ENCODE data around the gene TMEFF2.
"Not testable (repeated sequence)": the region's sequence is repeated elsewhere in the genome, so short reads cannot be mapped to it uniquely, and the experiment has no call there.

TMEFF2 gene

GRCh38 chr2:191936882-191937405 is 257.8 kb downstream of the TMEFF2 start:
- DNase-seq: no peak

GRCh38 chr2:191935247-191935646 is 259.5 kb downstream of the TMEFF2 start:
- DNase-seq: peak in 23 of 58 donors; percentile 6 to 75 (median 33)

DNA sequence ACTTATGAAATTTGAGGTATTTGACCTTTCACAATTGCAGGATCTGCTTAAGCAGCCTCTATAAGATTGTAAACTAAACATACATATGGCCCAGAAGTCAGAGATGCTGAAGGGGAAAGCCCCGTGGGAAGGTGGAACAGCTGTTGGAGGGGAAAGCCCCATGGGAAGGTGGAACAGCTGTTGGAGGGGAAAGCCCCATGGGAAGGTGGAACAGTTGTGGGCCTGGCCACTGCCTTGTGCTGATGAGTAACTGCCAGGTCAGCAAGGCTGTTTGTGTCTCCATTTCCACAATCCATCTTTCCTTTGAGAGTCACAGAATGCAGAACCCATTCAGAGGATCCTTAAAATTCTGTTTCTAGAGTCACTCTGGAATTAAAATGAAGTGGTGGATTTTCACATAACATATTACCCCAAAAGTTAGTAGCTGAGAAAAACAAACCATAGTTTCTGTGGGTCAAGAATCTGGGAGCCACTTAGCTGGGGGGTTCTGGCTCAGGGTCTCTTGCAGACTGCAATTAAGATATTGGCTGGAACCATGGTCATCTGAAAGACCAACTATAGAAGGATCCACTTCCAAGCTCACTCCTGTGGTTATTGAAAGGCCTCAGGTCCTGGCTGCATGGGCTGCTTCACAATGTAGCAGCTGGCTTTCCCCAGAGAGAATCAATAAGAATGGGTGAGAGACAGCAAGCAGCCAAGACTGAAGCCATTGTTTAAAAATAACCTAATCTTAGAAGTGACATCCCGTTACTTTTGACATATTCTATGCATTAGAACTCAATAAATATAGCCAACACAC is 261.2 kb downstream of the TMEFF2 start:
- no peak for DNase-seq

GRCh38 chr2:191932286-191932685 is 262.4 kb downstream of the TMEFF2 start:
- no peak for DNase-seq

DNA sequence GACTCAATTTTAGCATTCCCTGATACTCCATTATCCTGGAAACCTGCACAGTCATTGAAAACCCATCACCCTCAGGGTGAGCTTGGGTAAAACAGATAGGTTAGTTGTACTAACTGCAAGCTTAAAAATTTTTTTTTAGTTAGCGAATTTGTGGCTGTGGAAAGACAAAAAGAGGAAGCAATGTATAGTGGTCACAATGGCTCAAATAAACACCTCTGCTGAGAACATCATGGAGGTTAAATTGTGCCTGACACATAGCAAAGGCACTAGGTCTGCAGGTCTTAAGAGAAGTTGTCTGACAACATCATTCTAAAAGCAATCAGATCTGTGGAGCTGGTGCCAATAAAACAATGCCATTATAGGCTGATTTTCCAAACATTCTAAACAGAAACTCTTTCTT is 263.4 kb downstream of the TMEFF2 start:
- DNase-seq: no peak

GRCh38 chr2:191930205-191930604 is 264.5 kb downstream of the TMEFF2 start:
- DNase-seq: no peak

DNA sequence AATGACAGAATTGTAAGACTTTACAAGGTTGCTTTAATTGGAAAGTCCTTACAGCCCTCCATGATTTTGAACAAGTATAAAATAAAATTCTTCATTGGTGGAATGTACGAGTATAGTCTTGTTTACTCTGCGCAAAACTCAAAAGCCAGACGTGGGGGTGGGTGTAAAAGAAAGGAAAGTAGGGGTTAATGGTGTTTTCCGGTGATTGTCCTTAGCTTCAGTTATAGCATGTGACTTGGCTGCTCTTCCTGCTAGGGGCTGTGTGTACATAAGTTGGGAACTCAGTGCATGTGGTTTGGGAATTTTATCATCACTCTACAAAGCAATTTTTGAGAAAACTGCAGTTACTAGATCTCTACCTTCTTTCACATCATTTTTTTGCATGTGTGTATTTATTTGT is 265.4 kb downstream of the TMEFF2 start:
- DNase-seq: no peak

DNA sequence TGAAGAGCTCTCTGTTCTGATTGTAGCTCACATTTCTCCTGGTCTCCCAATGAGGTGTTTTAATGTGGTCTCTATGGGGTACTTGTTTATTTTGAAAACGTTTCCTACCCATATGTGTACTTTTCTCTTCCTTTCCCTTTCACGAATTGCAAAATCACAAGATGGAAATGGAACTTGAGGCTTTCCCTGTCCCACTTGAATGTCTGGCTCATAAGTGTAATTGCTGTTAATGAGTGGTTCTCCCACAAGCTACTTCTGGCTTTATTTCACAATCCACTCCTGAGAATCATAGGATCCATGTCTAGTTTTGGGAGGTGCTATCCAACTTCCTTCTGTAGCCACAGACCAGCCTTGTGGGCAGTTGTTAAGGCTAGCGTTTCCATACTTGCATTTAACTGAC is 266.7 kb downstream of the TMEFF2 start:
- DNase-seq: no peak

- peak in 1 of 58 donors; percentile 60 for DNase-seq
Observed at GRCh38 chr2:191927319-191927867, 267.3 kb downstream of the TMEFF2 start.

- no peak for DNase-seq
Observed at GRCh38 chr2:191926671-191927070, 268.1 kb downstream of the TMEFF2 start.

DNA sequence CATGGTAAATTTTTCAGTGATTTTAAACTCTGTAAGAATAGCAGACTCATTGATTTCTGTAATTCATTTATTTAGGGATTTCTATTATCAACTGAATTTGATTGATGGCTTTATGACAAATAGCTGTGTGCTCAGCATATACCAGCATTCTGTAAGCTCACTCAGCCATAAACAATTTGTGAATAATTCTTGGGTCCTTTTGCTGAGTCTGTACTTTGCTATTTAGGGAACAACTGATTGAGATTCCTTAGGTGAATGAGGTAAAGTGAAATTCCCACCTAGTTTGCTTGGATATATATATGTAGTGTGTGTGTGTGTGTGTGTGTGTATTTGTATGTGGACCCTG is 271.1 kb downstream of the TMEFF2 start:
- no peak for DNase-seq

GRCh38 chr2:191922736-191923651 is 271.7 kb downstream of the TMEFF2 start:
- no peak for DNase-seq

- not testable (repeated sequence) for DNase-seq
Observed at GRCh38 chr2:191921650-191922049, 273.1 kb downstream of the TMEFF2 start.

GRCh38 chr2:191920502-191920901 is 274.2 kb downstream of the TMEFF2 start:
- no peak for DNase-seq

GRCh38 chr2:191917967-191918651 is 276.6 kb downstream of the TMEFF2 start:
- peak in 15 of 58 donors; percentile 3 to 48 (median 14) for DNase-seq

DNA sequence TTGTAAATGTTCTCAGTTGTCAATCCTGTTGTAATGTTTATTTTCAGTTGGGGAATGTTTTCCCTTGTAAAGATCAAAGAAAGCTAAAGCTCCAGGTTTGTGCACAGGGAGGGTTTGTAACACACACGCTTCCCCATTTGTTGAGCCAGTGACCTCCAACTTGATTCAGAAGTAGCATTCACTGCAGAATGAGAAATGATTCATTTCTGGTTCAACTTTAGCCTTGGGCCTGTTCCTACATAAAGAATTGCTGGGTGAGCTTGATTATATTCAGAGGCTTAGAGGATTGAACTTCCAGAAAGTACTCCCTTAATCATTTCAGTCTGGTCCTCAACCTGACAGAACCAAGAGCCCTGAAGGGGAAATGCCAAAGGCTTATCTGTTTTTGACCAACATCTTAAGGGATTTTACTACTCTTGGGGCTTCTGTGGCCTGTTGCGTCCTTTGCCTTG is 277.3 kb downstream of the TMEFF2 start:
- DNase-seq: no peak

DNA sequence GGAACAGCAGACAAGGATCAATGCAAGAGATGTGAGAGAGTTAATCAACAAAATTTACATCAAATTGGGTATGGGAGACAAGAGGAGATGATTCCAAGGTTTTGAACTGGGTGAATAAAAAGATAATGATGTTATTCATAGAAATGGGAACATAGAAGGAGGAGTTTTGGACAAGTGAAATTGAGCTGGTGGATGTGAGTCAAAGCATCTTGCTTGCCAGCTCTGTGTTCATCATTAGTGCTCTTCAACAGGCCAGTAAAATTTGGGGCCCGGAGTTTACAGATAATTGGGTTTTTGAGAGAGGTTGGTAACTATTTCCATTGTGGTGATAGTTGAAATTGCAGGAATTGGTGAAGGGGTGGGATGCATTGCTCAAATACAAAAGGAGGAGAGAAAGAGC is 277.9 kb downstream of the TMEFF2 start:
- no peak for DNase-seq

- DNase-seq: no peak
Observed at GRCh38 chr2:191915750-191916149, 279.0 kb downstream of the TMEFF2 start.

DNA sequence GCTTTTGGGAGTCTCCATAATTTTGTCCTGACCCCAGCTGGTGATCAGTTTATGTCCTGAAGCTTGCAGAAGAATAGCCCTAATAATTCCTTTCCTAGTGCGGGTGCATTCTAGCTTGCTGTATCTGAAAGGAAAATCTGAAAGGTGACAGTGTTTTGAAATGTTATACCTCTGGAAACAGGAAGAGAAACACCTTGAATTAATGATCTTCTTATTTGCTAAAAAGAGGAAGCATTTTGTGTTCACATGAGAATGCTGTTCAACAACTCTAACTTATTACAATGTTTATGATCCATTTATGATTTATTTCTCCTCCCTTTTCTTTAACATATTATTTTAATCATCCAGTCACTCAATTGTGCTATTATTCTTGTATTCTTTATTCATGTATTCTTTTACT is 280.9 kb downstream of the TMEFF2 start:
- DNase-seq: no peak

DNA sequence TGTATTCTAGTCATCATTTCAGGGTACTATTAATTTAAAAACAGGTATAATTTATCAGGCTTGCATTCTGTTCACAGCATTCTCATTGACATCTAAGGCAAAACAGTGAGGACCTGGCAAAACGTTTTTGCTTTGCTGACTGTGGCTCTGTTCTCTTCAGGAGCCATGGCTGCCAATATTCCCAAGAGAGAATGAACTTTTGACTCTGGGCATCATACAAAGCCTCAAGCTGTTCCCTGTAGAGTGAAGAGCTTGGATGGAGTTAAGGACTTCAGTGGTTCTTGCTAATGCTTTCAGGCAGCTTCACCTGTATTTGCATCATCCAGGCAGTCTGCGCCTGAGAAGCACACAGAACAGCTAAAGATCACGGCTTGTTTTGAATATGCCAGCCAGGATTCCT is 282.0 kb downstream of the TMEFF2 start:
- DNase-seq: no peak

- DNase-seq: no peak
Observed at GRCh38 chr2:191910518-191910917, 284.2 kb downstream of the TMEFF2 start.
